ENCODE results near the gene HSD17B11. TPM values are rescaled to one million over a fixed set of nuclear protein-coding genes. Genes with fewer than 3 reads are reported as not detected.

Gene HSD17B11
- total RNA-seq, 1 experiment from 2014 or later = 47.4 TPM

- TF ChIP-seq, protein P1, sequence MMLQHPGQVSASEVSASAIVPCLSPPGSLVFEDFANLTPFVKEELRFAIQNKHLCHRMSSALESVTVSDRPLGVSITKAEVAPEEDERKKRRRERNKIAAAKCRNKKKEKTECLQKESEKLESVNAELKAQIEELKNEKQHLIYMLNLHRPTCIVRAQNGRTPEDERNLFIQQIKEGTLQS (IDR thresholded peaks at IDR 0.05) = no peak
- TF ChIP-seq SRF (IDR thresholded peaks at IDR 0.05; ENCODE audit: low read depth) = no peak
- TF ChIP-seq EZH2phosphoT487 (IDR thresholded peaks at IDR 0.05; ENCODE audit: borderline replicate concordance) = no peak
- no peak for TF ChIP-seq ZFX (IDR thresholded peaks at IDR 0.05)
- no peak for TF ChIP-seq SIN3A (IDR thresholded peaks at IDR 0.05; ENCODE audit: low read depth)
- no peak for TF ChIP-seq TCF7L2 (IDR thresholded peaks at IDR 0.05; ENCODE audit: borderline replicate concordance, extremely low read depth, insufficient read depth, insufficient read length)
- TF ChIP-seq CBX3 (IDR thresholded peaks at IDR 0.05; ENCODE audit: low read depth) = no peak
- TF ChIP-seq ZNF274 (IDR thresholded peaks at IDR 0.05; ENCODE audit: low read depth, low read length) = no peak
- TF ChIP-seq, protein P2, sequence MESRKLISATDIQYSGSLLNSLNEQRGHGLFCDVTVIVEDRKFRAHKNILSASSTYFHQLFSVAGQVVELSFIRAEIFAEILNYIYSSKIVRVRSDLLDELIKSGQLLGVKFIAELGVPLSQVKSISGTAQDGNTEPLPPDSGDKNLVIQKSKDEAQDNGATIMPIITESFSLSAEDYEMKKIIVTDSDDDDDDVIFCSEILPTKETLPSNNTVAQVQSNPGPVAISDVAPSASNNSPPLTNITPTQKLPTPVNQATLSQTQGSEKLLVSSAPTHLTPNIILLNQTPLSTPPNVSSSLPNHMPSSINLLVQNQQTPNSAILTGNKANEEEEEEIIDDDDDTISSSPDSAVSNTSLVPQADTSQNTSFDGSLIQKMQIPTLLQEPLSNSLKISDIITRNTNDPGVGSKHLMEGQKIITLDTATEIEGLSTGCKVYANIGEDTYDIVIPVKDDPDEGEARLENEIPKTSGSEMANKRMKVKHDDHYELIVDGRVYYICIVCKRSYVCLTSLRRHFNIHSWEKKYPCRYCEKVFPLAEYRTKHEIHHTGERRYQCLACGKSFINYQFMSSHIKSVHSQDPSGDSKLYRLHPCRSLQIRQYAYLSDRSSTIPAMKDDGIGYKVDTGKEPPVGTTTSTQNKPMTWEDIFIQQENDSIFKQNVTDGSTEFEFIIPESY (IDR thresholded peaks at IDR 0.05; ENCODE audit: extremely low read depth, insufficient replicate concordance, low read length) = no peak
- TF ChIP-seq JUND (IDR thresholded peaks at IDR 0.05) = no peak
- TF ChIP-seq, protein P3, sequence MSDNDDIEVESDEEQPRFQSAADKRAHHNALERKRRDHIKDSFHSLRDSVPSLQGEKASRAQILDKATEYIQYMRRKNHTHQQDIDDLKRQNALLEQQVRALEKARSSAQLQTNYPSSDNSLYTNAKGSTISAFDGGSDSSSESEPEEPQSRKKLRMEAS (IDR thresholded peaks at IDR 0.05) = no peak
- TF ChIP-seq EGR1 (IDR thresholded peaks at IDR 0.05; ENCODE audit: low read depth) = no peak
- no peak for TF ChIP-seq RAD21 (IDR thresholded peaks at IDR 0.05; ENCODE audit: low read depth)
- Histone ChIP-seq H3K27me3 (ENCODE audit: insufficient read depth, low read length) (no peaks in the 10 kb centered on the region), H2AFZ (ENCODE audit: low read depth, low read length, poor library complexity, severe bottlenecking) (no peak overlapping the region), H3K4me3 (replicated peaks in 1 of 2; ENCODE audit: low read depth in 1 of 2, low read length in 2 of 2) (no peak overlapping the region), H3K27ac (ENCODE audit: low read depth, low read length) (no peak overlapping the region), H3K36me3 (ENCODE audit: control insufficient read depth in 1 of 2, insufficient read depth in 2 of 2, low read length in 2 of 2) (no peaks in the 10 kb centered on the region), H3K4me2 (ENCODE audit: low read length) (no peak overlapping the region), H3K9me3 (ENCODE audit: control insufficient read depth in 1 of 2, insufficient read depth in 1 of 2, low read depth in 1 of 2, low read length in 2 of 2) (no peaks in the 10 kb centered on the region), H3K79me2 (ENCODE audit: insufficient read depth, low read length) (no peaks in the 10 kb centered on the region), H3K9ac (ENCODE audit: low read length) (no peak overlapping the region), H4K20me1 (ENCODE audit: insufficient read depth) (no peaks in the 10 kb centered on the region), H3K9me2 (ENCODE audit: insufficient read depth) (0 out of 2 replicates have a peak, but pooled peaks cover 1% of the 10 kb centered on the region), H3K4me1 (ENCODE audit: control insufficient read depth in 1 of 2, insufficient read depth in 2 of 2, low read length in 2 of 2) (no peaks in the 10 kb centered on the region)
- intact Hi-C loops (cut with micrococcal nuclease) = no loop called here
- DNase-seq (ENCODE audit: low read depth, low spot score) (no peak), ATAC-seq (no peak)
- CTCF ChIA-PET = no interaction called here
- RAD21 ChIA-PET (ENCODE audit: low non-redundant PET in 1 of 2, low total read pairs in 2 of 2, uncharacterized antibody in 2 of 2, unreplicated experiment in 2 of 2) = no interaction called here
- no TSS peak for BruUV-seq (replicated peaks)
- POLR2A ChIA-PET = no interaction called here
These were observed 19.7 kb upstream of the HSD17B11 start for GRCh38 chr4:87410679-87411078.
